Hematopoietic multipotent progenitor cell treated with erythropoietin and hydrocortisone succinate and interleukin-3 and kit ligand, for 17 days (in vitro differentiated cells): ENCODE measurements around the gene OLA1.
A peak's percentile ranks its signal among the peaks of the same experiment; 100 is the strongest.
"Not testable (repeated sequence)": the region's sequence is repeated elsewhere in the genome, so short reads cannot be mapped to it uniquely, and the experiment has no call there.

Source experiments
- DNase-seq: peaks from one replicate; pipeline ENCODE4 v3.0.0-alpha.2; 2015; ENCODE audit warnings: low spot score

Gene OLA1

DNA sequence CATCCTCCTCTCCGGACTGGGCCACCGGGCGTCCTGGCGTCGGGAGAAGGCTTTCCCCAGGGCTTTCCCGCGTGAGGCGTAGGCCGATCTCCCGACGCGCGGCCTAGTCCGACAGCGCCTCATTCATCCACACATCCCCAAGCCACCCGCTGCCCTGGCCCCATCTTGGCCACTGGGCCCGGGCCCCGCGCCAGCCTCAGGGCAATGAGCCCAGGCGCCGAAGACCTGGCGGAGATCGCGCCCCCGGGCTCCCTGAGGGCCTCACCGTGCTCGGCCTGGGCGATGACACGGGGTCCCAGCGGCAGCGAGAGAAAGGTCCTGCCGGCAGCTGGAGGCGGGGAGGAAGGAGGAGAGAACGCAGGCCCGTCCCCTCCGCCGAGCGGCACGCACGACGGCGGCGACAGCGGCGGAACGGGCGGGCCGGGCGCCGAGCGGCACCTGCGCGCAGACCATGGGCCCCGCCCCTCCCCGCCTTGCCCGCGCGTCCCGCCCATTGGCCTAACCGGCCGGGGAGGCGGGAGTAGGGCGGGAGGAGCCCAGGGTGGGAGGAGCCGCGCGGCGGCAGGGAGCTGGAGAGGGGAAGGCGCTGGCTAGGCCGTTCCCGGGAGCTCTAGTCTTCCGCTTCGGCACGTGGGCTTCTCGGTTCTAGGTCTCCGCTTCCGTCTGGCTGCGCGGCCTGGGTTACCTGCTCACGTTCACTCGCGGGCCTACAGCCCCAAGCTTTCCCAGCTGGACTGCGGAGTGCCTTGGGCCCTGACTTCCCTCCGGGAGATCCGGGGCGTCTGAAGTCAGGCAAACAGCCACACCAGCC is at the start of gene OLA1:
Gene OLA1 (minus strand): TSS at position 346 of the 811 bp plus-strand sequence. CDS start 1,717 bp downstream, outside the sequence.
- peak; percentile 92 for DNase-seq

DNA sequence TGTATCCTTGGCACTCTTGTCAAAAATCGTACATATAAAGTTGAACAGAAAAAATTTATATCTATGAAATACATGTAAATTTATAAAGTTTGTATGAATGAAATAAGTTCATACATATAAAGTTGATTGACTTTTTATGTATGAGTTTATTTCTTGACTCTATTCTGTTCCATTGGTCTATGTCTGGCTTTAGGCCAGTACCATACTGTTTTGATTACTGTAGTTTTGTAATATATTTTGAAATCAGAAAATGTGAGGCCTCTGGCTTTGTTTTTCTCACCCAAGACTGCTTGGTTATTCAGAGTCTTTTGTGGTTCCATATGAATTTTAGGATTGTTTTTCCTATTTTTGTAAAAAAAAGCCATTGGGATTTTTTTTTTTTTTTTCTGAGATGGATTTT is 44.6 kb upstream of the OLA1 start:
- DNase-seq: no peak

DNA sequence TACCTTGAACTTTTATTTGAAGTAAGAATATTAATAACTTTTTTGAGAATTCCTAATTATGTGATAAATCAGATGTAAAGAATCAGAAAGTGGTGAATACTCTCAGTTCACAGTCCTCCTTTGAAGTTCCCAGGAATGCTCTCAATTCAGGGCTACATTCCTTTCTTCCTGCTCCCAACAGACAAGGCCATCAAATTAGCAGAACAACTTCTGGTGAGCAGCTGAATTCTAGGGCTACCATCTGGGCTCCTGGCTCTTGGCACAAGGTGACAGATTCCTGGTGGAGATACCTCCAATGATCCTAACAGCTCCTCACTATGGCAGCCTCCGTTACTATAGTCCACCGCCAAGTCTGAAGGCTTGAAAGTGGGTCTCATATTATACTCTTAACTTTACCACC is 37.8 kb upstream of the OLA1 start:
- DNase-seq: no peak

DNA sequence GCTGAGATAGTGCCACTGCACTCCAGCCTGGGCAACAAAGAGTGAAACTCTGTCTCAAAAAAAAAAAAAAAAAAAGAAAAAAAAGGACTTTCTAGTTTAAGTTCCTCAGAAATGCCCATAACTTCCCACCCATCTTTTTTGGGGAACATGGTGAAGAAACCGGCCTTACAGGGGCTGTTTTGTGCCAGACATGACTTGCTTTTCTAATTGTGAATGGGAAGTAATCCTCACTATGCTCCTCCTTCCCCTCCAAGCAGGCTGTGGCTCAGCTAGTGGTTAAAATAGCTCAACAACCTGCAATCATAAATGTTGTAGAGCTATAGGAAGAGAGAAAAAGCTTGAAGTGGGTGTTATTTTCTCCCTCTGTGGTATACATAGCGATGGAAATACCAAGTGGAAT is 34.1 kb upstream of the OLA1 start:
- DNase-seq: no peak

GRCh38 chr2:174281736-174282135 is 33.4 kb upstream of the OLA1 start:
- no peak for DNase-seq

DNA sequence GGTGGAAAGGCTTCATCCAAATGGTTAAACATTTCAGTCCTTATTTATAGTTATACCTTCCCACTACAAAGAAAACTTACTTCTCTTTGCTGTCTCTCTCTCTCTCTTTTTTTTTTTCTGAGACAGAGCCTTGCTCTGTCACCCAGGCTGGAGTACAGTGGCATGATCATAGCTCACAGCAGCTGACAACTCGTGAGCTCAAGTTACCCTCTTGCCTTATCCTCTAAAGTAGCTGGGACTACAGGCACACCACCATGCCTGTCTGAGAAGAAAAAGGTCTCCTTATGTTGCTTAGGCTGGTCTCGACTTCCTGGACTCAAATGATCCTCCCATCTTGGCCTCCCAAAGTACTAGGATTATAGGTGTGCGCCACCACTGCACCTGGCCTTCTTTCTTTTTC is 32.3 kb upstream of the OLA1 start:
- DNase-seq: no peak

DNA sequence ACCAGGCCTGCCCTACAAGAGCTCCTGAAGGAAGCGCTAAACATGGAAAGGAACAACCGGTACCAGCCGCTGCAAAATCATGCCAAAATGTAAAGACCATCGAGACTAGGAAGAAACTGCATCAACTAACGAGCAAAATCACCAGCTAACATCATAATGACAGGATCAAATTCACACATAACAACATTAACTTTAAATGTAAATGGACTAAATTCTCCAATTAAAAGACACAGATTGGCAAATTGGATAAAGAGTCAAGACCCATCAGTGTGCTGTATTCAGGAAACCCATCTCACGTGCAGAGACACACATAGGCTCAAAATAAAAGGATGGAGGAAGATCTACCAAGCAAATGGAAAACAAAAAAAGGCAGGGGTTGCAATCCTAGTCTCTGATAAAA is 21.9 kb upstream of the OLA1 start:
- DNase-seq: not testable (repeated sequence)

DNA sequence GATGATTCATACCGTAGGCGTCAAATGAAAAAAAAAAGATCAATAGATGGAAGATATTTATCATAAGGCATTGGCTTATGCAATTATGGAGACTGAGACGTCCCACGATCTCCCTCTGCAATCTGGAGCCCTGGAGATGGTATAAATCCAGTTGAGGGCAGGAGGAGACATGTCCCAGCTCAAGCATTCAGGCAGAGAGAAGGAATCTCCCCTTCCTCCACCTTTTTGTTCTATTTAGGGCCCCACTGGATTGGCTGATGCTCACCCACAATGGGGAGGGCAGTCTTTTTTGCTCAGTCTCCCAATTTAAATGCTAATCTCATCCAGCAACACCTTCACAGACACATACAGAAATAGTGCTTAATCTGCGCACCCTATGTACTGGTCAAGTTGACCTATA is 18.0 kb upstream of the OLA1 start:
- no peak for DNase-seq

DNA sequence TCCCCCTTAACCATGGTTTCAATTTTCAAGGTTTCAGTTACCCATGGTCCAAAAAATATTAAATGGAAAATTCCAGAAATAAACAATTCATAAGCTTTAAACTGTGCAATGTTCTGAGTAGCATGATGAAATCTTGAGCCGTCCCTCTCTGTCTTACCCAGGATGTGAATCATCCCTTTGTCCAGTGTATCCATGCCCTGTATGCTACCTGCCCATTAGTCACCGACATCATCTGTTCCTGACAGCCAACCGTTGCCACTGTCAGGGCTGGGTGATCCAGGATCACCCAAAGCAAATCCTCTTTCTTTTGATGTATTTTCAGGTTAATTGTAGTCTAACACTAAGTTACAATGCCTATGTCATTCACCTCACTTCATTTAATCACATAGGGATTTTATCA is 15.7 kb upstream of the OLA1 start:
- DNase-seq: no peak

DNA sequence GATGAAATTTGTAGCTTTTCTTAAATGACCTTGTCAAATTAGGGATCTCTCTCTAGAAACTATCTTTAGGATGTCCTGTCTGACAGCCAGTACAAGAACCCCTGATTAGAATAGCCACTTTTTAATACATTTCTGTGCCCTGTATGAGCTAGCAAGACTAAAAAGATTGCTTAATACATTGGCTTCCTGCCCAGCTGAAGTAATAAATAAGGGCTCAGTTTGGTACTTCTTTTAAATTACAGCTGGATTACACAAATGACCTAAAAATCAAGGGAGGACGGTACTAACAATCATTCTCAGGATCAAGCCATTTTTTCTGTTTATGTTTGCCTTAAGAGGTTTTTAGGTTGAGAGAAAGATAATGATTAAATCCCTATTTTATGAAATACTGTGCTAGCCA is 11.6 kb upstream of the OLA1 start:
- DNase-seq: no peak

DNA sequence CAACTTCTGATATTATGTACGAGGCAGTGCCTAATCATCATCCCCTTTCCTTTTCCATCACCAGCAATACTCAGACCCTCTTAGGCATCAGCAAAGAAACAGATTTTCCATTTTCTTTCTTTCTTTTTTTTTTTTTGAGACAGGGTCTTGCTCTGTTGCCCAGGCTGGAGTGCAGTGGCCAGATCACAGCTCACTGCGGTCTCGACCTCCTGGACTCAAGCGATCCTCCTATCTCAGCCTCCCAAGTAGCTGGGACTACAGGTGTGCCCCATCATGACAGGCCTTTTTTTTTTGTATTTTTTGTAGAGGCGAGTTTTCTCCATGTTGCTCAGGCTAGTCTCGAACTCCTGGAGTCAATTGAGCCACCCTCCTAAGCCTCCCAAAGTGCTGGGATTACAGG is 5.9 kb upstream of the OLA1 start:
- DNase-seq: no peak

GRCh38 chr2:174248998-174249592 is 763 bp upstream of the OLA1 start:
- DNase-seq: no peak

- no peak for DNase-seq
These were observed 702 bp downstream of the OLA1 start for GRCh38 chr2:174247474-174248186.

DNA sequence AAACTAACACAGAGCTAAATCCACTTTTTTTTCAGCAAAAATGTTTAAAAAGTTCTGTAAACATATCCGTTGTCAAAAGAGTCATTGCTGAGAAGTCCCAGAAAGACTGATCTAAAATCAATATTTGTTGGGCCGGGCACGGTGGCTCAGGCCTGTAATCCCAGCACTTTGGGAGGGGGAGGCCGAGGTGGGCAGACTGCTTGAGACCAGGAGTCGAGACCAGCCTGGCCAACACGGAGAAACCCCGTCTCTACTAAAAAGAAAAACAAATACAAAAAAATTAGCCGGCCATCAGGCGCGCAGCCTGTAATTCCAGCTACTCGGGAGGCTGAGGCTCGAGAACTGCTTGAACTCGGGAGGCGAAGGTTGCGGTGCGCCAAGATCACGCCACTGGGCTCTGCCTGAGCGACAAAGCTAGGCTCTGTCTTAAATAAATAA is 1.4 kb downstream of the OLA1 start:
- no peak for DNase-seq

DNA sequence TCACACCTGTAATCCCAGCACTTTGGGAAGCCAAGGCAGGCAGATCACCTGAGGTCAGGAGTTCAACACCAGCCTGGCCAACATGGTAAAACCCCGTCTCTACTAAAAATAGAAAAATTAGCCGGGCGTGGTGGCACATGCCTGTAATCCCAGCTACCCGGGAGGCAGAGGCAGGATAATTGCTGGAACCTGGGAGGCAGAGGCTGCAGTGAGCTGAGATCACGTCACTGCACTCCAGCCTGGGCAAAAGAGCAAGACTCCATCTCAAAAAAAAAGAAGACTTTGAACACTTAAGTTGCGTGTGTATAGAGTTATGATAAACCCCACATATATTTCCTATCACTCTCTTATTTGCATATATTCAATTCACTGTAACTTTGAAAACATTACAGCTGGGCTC is 2.7 kb downstream of the OLA1 start:
- DNase-seq: not testable (repeated sequence)

GRCh38 chr2:174245065-174245464 is 3.3 kb downstream of the OLA1 start:
- DNase-seq: no peak

- DNase-seq: no peak
These were observed 4.5 kb downstream of the OLA1 start for GRCh38 chr2:174243812-174244211.

- no peak for DNase-seq
These were observed 8.2 kb downstream of the OLA1 start for GRCh38 chr2:174240097-174240496.

- DNase-seq: no peak
These were observed 11.9 kb downstream of the OLA1 start for GRCh38 chr2:174236429-174236828.

DNA sequence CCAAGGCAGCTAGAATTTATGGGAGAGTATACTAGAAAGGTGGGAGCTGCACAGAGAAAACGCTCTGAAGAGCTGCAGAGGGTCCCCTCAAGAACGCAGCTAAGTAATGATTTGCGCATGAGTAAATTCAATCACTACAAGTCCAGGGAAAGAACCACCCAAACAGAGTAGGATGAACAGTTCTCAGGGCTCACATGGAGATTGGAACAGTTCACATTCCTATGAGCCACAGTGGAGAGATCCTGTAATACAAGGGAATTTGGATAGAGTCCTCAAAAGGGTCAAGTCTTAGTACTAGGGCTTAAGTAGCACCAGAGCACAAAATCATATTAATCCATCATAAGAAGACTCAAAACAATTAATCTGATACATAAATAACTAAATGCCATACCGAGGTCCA is 12.7 kb downstream of the OLA1 start:
- DNase-seq: no peak

DNA sequence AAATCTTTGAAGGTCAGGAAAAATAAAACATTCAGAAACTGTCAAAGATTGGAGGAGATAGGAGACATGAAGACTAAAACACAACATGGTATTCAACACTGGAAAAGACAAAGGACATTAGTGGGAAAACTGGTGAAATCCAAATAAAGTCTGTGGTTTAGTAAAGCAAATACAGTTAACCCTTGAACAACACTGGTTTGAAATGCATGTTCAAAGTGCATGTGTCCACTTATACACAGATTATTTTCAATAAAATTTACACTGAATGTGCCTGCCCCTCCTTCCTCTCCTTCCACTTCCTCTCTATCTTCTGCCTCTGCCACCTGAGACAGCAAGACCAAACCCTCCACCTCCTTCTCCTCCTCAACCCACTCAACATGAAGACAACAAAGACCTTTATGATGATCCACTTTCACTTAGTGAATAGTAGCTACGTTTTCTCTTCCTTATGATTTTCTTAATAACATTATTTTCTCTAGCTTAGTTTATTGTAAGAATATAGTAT is 14.5 kb downstream of the OLA1 start:
- no peak for DNase-seq

GRCh38 chr2:174227748-174228147 is 20.6 kb downstream of the OLA1 start:
- no peak for DNase-seq
